Germinal center (tissue), 1 donor: ENCODE results near the gene DAPK2.

ENCODE experiments used
- DNase-seq: peaks from one replicate; pipeline ENCODE4 v3.0.0; 2012; ENCODE audit warnings: mixed read lengths, low spot score

Gene DAPK2

GRCh38 chr15:63996794-63997357 lies 49.4 kb downstream of the DAPK2 start:
- no peak for DNase-seq

GRCh38 chr15:63995789-63996188 lies 50.5 kb downstream of the DAPK2 start:
- no peak for DNase-seq

- no peak for DNase-seq
These were observed 52.1 kb downstream of the DAPK2 start for GRCh38 chr15:63994073-63994600.

GRCh38 chr15:63992300-63992699 lies 54.0 kb downstream of the DAPK2 start:
- DNase-seq, result no peak

- no peak for DNase-seq
These were observed 54.6 kb downstream of the DAPK2 start for GRCh38 chr15:63991706-63992105.

- DNase-seq, result no peak
These were observed 55.8 kb downstream of the DAPK2 start for GRCh38 chr15:63990454-63990853.

- no peak for DNase-seq
These were observed 58.4 kb downstream of the DAPK2 start for GRCh38 chr15:63987796-63988378.

- DNase-seq, result peak; percentile 54
These were observed 59.4 kb downstream of the DAPK2 start for GRCh38 chr15:63986751-63987341.

GRCh38 chr15:63986185-63986680 lies 60.1 kb downstream of the DAPK2 start:
- DNase-seq, result no peak

- DNase-seq, result no peak
These were observed 60.8 kb downstream of the DAPK2 start for GRCh38 chr15:63985221-63986184.

- no peak for DNase-seq
These were observed 62.0 kb downstream of the DAPK2 start for GRCh38 chr15:63984331-63984730.

GRCh38 chr15:63983061-63983711 lies 63.1 kb downstream of the DAPK2 start:
- DNase-seq, result no peak

- DNase-seq, result no peak
These were observed 63.9 kb downstream of the DAPK2 start for GRCh38 chr15:63982381-63982854.

GRCh38 chr15:63981596-63982320 lies 64.5 kb downstream of the DAPK2 start:
- DNase-seq, result no peak

GRCh38 chr15:63979262-63979793 lies 67.0 kb downstream of the DAPK2 start:
- DNase-seq, result no peak

GRCh38 chr15:63978511-63979261 lies 67.6 kb downstream of the DAPK2 start:
- DNase-seq, result no peak

GRCh38 chr15:63977119-63977518 lies 69.2 kb downstream of the DAPK2 start:
- no peak for DNase-seq

- no peak for DNase-seq
These were observed 72.3 kb downstream of the DAPK2 start for GRCh38 chr15:63974021-63974420.

GRCh38 chr15:63973212-63974009 lies 72.9 kb downstream of the DAPK2 start:
- DNase-seq, result no peak
